HepG2 (cell line): ENCODE data around the gene EGR4. TPM values are rescaled to one million over a fixed set of nuclear protein-coding genes. Genes with fewer than 3 reads are reported as not detected.
A peak's percentile ranks its signal among the peaks of the same experiment; 100 is the strongest.

ENCODE experiments used
- CAMTA2 ChIP-seq: sonication (generic); formaldehyde crosslinking; IDR thresholded peaks from 2 replicates; pipeline ENCODE4 v1.4.0; 2020; ENCODE audit warnings: mild to moderate bottlenecking, missing genetic modification reagents, borderline replicate concordance
- GLMP ChIP-seq: sonication (generic); formaldehyde crosslinking; IDR thresholded peaks from 2 replicates; pipeline ENCODE4 v1.9.0; 2021; ENCODE audit warnings: missing genetic modification reagents, mild to moderate bottlenecking, borderline replicate concordance
- HNRNPK ChIP-seq: fragments of 200-400 bp; formaldehyde crosslinking; IDR thresholded peaks from 2 replicates; pipeline ENCODE4 v1.6.1; 2018; ENCODE audit warnings: low read length, low read depth, moderate library complexity, mild to moderate bottlenecking; ENCODE audit not compliant: poor library complexity, severe bottlenecking
- IRF9 ChIP-seq: sonication (generic); formaldehyde crosslinking; IDR thresholded peaks from 2 replicates; pipeline ENCODE4 v1.8.0; 2022; ENCODE audit warnings: missing genetic modification reagents, mild to moderate bottlenecking, borderline replicate concordance
- MBD4 ChIP-seq: IDR thresholded peaks from 2 replicates; pipeline ENCODE4 v1.6.1; 2012; ENCODE audit warnings: low read length, inconsistent platforms, borderline replicate concordance
- NFATC3 ChIP-seq: sonication (generic); formaldehyde crosslinking; IDR thresholded peaks from 2 replicates; pipeline ENCODE4 v1.5.1; 2020; ENCODE audit warnings: mild to moderate bottlenecking, missing genetic modification reagents
- NONO ChIP-seq, 2 experiments: fragments of 450-650 bp in 1 of 2; sonication (generic) in 1 of 2; formaldehyde crosslinking in 1 of 2; IDR thresholded peaks in 1 of 2; conservative IDR thresholded peaks in 1 of 2; 2 replicates each; pipeline versions ENCODE4 v1.6.1 to v1.8.0; 2017 to 2022; ENCODE audit warnings: mild to moderate bottlenecking in 1 of 2, missing genetic modification reagents in 1 of 2, moderate library complexity in 1 of 2
- REXO4 ChIP-seq: sonication (generic); formaldehyde crosslinking; IDR thresholded peaks from 2 replicates; pipeline ENCODE4 v1.8.0; 2022; ENCODE audit warnings: missing genetic modification reagents, mild to moderate bottlenecking, borderline replicate concordance
- SMAD1 ChIP-seq: sonication (generic); formaldehyde crosslinking; IDR thresholded peaks from 2 replicates; pipeline ENCODE4 v1.4.0; 2020; ENCODE audit warnings: missing genetic modification reagents, low read depth, mild to moderate bottlenecking, borderline replicate concordance
- SMC3 ChIP-seq: IDR thresholded peaks from 2 replicates; pipeline ENCODE4 v1.6.1; 2011; ENCODE audit warnings: low read length, improper control_type of control experiment
- SP1 ChIP-seq, 2 experiments: fragments of 450-650 bp in 1 of 2; sonication (generic) in 1 of 2; formaldehyde crosslinking in 1 of 2; IDR thresholded peaks; 2 replicates each; pipeline versions ENCODE4 v1.4.0 to v1.6.1; 2016 to 2020; ENCODE audit warnings: missing genetic modification reagents in 1 of 2
- TGIF2 ChIP-seq: IDR thresholded peaks from 2 replicates; pipeline ENCODE4 v1.6.1; 2016; ENCODE audit warnings: control low read depth, missing compliant biosample characterization
- ZBTB20 ChIP-seq: sonication (generic); formaldehyde crosslinking; IDR thresholded peaks from 2 replicates; pipeline ENCODE4 v1.8.1; 2023; ENCODE audit warnings: missing genetic modification reagents, low read depth, mild to moderate bottlenecking, borderline replicate concordance
- ZNF484 ChIP-seq: sonication (generic); formaldehyde crosslinking; IDR thresholded peaks from 2 replicates; pipeline ENCODE4 v1.5.1; 2020; ENCODE audit warnings: mild to moderate bottlenecking, low read depth, missing genetic modification reagents, borderline replicate concordance
- ZNF790 ChIP-seq: sonication (generic); formaldehyde crosslinking; IDR thresholded peaks from 2 replicates; pipeline ENCODE4 v1.8.0; 2022; ENCODE audit warnings: missing genetic modification reagents, mild to moderate bottlenecking, borderline replicate concordance
- polyA plus RNA-seq, 8 experiments: library from polyadenylated mRNA; depleted of rRNA in 3 of 8; stranded (reverse) in 7 of 8; unstranded in 1 of 8; fragments of >200 nt; fragmentation: Illumina TruSeq in 4 of 8; extraction: Trizol in 4 of 8; gene quantifications; 2 replicates each; pipeline versions ENCODE4 v1.2.1 to v1.2.3, GENCODE V29; 2011 to 2016; ENCODE audit warnings: low read depth in 4 of 8, missing spikeins in 1 of 8, mixed read lengths in 1 of 8; ENCODE audit not compliant: insufficient read depth in 1 of 8
- total RNA-seq, 5 experiments: library from RNA; depleted of rRNA; stranded (reverse); fragments of >200 nt; fragmentation: Illumina TruSeq; extraction: Trizol; gene quantifications; 2 replicates each; pipeline ENCODE4 v1.2.3, GENCODE V29; 2016; ENCODE audit warnings: low read depth in 1 of 5
- TF ChIP-seq, protein P1 (sequence below): IDR thresholded peaks from 2 replicates; pipeline ENCODE4 v1.6.1; 2018; ENCODE audit warnings: missing genetic modification reagents
- TF ChIP-seq, protein P2 (sequence below): sonication (generic); formaldehyde crosslinking; conservative IDR thresholded peaks from 2 replicates; pipeline ENCODE4 v1.5.0; 2020; ENCODE audit warnings: missing genetic modification reagents

The EGR4 gene
- total and polyA plus RNA-seq, 2 of the 13 experiments (the other 11 are each of a cell fraction or from before 2014, with no cell fraction given) = not detected

DNA sequence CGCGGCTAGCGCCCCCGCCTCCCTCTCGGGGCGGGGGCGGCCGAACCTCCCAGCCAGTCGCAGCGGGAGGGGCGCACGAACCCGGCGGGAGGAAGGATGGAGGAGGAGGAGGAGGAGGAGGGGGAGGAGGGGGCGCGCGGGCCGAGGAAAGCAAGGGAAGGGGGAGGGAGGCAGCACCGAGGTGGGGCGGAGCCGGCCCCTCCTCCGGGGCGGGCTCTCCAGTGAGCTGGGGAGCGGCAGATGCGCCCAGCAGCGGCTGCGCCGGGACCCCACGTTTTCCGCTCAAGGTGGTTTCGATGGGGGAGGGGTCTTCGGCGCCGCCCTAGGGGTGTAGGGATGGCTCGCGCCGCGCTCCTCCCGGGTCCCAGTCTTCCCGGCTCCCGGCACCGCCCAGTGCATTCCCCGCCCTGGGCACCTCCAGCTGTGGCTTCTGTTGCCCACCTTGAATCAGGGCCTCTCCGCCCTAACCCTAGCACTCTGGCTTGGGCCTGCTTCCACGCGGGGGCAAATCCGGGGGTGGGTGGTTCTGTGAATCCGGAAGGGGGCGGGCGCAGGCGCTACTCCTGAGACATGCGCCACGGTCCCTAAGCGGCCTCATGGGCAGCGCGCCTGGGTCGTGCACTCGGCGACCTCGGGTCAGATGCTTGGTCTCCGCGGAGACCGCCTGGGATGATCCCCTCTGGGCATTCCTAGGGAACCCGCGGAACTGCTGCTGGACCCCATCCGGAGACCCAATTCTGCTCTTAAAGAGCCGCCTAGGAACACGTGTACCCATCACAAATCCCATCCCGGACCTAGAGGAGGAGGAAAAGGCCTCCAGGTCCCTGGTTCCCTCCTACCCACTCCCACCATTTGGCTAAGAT, 8.8 kb downstream of the EGR4 start, which contains the start of gene FBXO41 (continued):
- TF ChIP-seq TGIF2 (CRISPR knock-in tag) (0 out of 2 replicates have a peak, but pooled peaks have one; percentile 45), HNRNPK (peak; percentile 99), SMC3 (no peak), IRF9 (CRISPR knock-in tag) (peak; percentile 39; the same call in 1 of the 2 replicates), REXO4 (CRISPR knock-in tag) (0 out of 2 replicates have a peak, but pooled peaks have one; percentile 50), ZBTB20 (0 out of 2 replicates have a peak, but pooled peaks have one; percentile 26), SP1 (IDR thresholded peaks at IDR 0.05) (no peak), SP1 (CRISPR knock-in tag; IDR thresholded peaks at IDR 0.05) (0 out of 2 replicates have a peak, but pooled peaks have one; percentile 46), NONO (IDR thresholded peaks at IDR 0.05) (no peak), NONO (CRISPR knock-in tag; conservative IDR thresholded peaks at IDR 0.05) (peak; percentile 74), NFATC3 (CRISPR knock-in tag) (no peak), CAMTA2 (0 out of 2 replicates have a peak, but pooled peaks have one; percentile 63), SMAD1 (0 out of 2 replicates have a peak, but pooled peaks have one; percentile 12), GLMP (no peak), ZNF484 (CRISPR knock-in tag) (no peak), ZNF790 (CRISPR knock-in tag) (no peak), MBD4 (no peak)
- TF ChIP-seq, protein P1, sequence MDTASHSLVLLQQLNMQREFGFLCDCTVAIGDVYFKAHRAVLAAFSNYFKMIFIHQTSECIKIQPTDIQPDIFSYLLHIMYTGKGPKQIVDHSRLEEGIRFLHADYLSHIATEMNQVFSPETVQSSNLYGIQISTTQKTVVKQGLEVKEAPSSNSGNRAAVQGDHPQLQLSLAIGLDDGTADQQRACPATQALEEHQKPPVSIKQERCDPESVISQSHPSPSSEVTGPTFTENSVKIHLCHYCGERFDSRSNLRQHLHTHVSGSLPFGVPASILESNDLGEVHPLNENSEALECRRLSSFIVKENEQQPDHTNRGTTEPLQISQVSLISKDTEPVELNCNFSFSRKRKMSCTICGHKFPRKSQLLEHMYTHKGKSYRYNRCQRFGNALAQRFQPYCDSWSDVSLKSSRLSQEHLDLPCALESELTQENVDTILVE (CRISPR knock-in tag) = no peak
- TF ChIP-seq, protein P2, sequence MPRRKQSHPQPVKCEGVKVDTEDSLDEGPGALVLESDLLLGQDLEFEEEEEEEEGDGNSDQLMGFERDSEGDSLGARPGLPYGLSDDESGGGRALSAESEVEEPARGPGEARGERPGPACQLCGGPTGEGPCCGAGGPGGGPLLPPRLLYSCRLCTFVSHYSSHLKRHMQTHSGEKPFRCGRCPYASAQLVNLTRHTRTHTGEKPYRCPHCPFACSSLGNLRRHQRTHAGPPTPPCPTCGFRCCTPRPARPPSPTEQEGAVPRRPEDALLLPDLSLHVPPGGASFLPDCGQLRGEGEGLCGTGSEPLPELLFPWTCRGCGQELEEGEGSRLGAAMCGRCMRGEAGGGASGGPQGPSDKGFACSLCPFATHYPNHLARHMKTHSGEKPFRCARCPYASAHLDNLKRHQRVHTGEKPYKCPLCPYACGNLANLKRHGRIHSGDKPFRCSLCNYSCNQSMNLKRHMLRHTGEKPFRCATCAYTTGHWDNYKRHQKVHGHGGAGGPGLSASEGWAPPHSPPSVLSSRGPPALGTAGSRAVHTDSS = no peak
